CD4-positive, alpha-beta T cell (primary cell): ENCODE results near the gene RBM33. TPM values are rescaled to one million over a fixed set of nuclear protein-coding genes. Genes with fewer than 3 reads are reported as not detected.

Experiments used
- ATAC-seq: fragments of 200-7000 bp; cut with Tn5 transposase; one replicate; pipeline ENCODE4 v1.10.0; 2022; ENCODE audit warnings: mild to moderate bottlenecking; ENCODE audit not compliant: poor library complexity
- CTCF ChIA-PET: fragments of 350-600 bp; sonication (Branson Sonifier 250); formaldehyde crosslinking; loops from one replicate; lab custom pipeline; 2021; ENCODE audit warnings: antibody characterized with exemption, inconsistent platforms; lab: Charles Lee
- POLR2A ChIA-PET: fragments of 350-600 bp; sonication (Branson Sonifier 250); formaldehyde crosslinking; loops from one replicate; lab custom pipeline; 2021; ENCODE audit warnings: antibody characterized with exemption, inconsistent platforms; lab: Charles Lee
- DNase-seq, 14 experiments: peaks; one replicate each; pipeline ENCODE4 v3.0.0-alpha.2; 2013 to 2020; ENCODE audit warnings: mixed read lengths in 2 of 14
- H3K27ac ChIP-seq, 2 donors: one replicate each; pipeline versions ENCODE4 v1.5.1 to v1.7.0; 2013; ENCODE audit warnings: low read length in 2 of 2, low read depth in 1 of 2, mild to moderate bottlenecking in 1 of 2
- H3K27me3 ChIP-seq, 2 experiments: 1 replicate in 1 of 2; 2 replicates in 1 of 2; pipeline versions ENCODE4 v1.6.1 to v1.7.0; 2013; ENCODE audit warnings: low read length in 2 of 2, control low read depth in 1 of 2, mild to moderate bottlenecking in 1 of 2, moderate library complexity in 1 of 2; ENCODE audit not compliant: insufficient read depth in 2 of 2, control insufficient read depth in 1 of 2
- H3K36me3 ChIP-seq: one replicate; pipeline ENCODE4 v1.6.1; 2013; ENCODE audit warnings: low read length, control low read depth; ENCODE audit not compliant: insufficient read depth
- H3K4me1 ChIP-seq: one replicate; pipeline ENCODE4 v1.6.1; 2013; ENCODE audit warnings: low read length, control low read depth; ENCODE audit not compliant: insufficient read depth
- H3K4me3 ChIP-seq: one replicate; pipeline ENCODE4 v1.5.1; 2013; ENCODE audit warnings: mild to moderate bottlenecking, low read length, moderate library complexity
- H3K9me3 ChIP-seq, 2 experiments: 1 replicate in 1 of 2; 2 replicates in 1 of 2; pipeline versions ENCODE4 v1.6.1 to v1.7.0; 2013; ENCODE audit warnings: low read length in 2 of 2, mild to moderate bottlenecking in 2 of 2, control low read depth in 1 of 2, moderate library complexity in 1 of 2; ENCODE audit not compliant: control insufficient read depth in 1 of 2, insufficient read depth in 1 of 2
- H3K27ac Mint-ChIP-seq: one replicate; pipeline ENCODE4 v1.8.0; 2020; ENCODE audit warnings: mixed read lengths
- H3K27me3 Mint-ChIP-seq: one replicate; pipeline ENCODE4 v1.8.0; 2021; ENCODE audit warnings: mixed read lengths
- H3K36me3 Mint-ChIP-seq: one replicate; pipeline ENCODE4 v1.8.0; 2021; ENCODE audit warnings: low read depth, mixed read lengths
- H3K4me1 Mint-ChIP-seq: one replicate; pipeline ENCODE4 v1.8.0; 2021; ENCODE audit warnings: low read depth, mixed read lengths
- H3K4me3 Mint-ChIP-seq: one replicate; pipeline ENCODE4 v1.8.0; 2020; ENCODE audit warnings: mild to moderate bottlenecking, mixed read lengths
- H3K9me3 Mint-ChIP-seq: one replicate; pipeline ENCODE4 v1.8.0; 2020; ENCODE audit warnings: mixed read lengths
- intact Hi-C, 2 experiments: fragments of 100-400 bp; cut with DNase I in 1 of 2; cut with micrococcal nuclease in 1 of 2; formaldehyde crosslinking; loops; one replicate each; pipeline versions ENCODE4 v1.15.1 to v1.9.0; 2023 to 2025; cut with DNase I, micrococcal nuclease
- total RNA-seq, 174 experiments: library from RNA in 2 of 174; stranded (reverse) in 2 of 174; gene quantifications; one replicate each; pipeline ENCODE4 v1.2.3 and lab custom pipeline; 2021 to 2026
- TF ChIP-seq, protein P1 (sequence below): fragments of 200-600 bp; IDR thresholded peaks from one replicate; pipeline ENCODE4 v1.8.0; 2022; ENCODE audit warnings: antibody characterized with exemption, mild to moderate bottlenecking

RBM33 gene
- total RNA-seq, 2 experiments from 2014 or later: 178 to 184 TPM

DNA sequence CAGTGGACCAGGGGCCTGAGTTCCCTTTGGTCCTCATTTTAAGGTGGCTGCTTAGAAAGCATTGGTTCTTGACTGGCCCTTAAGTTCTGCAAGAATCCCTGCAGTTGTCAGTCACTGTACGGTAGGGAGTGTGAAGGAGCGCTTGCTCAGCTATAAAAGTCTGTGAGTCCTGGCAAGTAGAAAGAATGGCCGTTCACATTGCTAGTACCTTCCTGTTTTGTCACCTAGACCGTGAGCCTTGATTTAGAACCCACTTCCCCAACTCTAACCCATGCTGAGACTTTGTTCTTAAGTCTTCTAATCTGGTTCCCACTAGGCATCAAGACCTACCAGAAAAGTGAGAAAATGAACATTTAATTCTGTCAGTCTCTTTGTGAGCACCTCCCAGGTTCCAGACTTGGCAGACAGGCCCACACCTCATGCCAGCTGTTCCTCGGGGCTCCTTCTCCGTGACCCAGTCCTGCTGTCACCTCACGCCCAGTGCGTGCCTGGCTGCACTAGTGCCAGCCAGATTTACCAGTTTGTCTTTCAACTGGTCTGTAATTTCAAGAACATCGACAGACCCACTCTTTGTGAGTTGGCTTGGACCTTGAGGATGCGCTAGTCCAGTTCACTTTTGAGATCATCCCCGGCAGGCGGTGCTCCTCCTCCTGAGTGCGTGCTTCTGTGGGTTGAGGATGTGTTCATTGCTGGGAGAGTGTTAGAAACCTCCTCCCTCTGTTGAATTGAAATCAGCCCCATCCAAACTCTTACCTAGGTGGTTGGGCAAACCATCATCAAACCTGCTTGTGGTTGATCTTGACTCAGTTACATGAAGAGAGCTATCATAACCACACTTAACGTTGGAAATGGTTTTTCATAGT lies 89.4 kb downstream of the RBM33 start:
- Mint-ChIP-seq H3K27me3 (no peaks in the 10 kb centered on the region), H3K9me3 (no peaks in the 10 kb centered on the region), H3K36me3 (peaks cover 91% of the 10 kb centered on the region), H3K4me3 (peak overlapping the region; percentile 4), H3K4me1 (peaks cover 80% of the 10 kb centered on the region), H3K27ac (peak overlapping the region; percentile 48)
- Histone ChIP-seq H3K4me3 (no peak overlapping the region), H3K27ac (no peak overlapping the region), H3K9me3 (no peaks in the 10 kb centered on the region), H3K36me3 (peaks cover 42% of the 10 kb centered on the region), H3K4me1 (peaks cover 17% of the 10 kb centered on the region), H3K27me3 (no peaks in the 10 kb centered on the region)
- CTCF ChIA-PET: interaction anchor here (3.0 kb wide), 1 partner anchor 135 kb away, joined by 11 read pairs; no protein-coding TSS in a partner anchor
- intact Hi-C loops: loop anchor here in 1 of 2 experiments (10.0 kb wide), 1 partner anchor 809 kb away; no protein-coding TSS in a partner anchor
- POLR2A ChIA-PET: no interaction called here
- ATAC-seq (no peak), DNase-seq (no peak)
- TF ChIP-seq, protein P1, sequence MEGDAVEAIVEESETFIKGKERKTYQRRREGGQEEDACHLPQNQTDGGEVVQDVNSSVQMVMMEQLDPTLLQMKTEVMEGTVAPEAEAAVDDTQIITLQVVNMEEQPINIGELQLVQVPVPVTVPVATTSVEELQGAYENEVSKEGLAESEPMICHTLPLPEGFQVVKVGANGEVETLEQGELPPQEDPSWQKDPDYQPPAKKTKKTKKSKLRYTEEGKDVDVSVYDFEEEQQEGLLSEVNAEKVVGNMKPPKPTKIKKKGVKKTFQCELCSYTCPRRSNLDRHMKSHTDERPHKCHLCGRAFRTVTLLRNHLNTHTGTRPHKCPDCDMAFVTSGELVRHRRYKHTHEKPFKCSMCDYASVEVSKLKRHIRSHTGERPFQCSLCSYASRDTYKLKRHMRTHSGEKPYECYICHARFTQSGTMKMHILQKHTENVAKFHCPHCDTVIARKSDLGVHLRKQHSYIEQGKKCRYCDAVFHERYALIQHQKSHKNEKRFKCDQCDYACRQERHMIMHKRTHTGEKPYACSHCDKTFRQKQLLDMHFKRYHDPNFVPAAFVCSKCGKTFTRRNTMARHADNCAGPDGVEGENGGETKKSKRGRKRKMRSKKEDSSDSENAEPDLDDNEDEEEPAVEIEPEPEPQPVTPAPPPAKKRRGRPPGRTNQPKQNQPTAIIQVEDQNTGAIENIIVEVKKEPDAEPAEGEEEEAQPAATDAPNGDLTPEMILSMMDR: no peak

DNA sequence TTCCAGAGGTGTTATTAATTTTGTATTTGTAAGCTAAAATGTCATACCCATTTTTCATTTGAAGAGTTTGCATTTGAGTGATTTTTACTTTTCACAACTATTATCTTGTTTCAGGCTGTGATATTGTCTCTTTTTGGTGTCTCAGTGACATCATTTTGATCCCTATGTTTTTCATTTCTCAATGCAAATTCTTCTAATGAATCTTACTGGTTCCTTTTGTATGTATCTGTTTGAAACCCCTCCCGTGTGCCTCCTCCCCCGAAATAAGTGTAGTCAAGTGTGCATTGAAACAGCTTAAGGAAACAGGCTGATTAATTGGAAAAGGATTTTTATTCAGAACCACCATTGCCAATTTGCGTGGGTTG lies 90.0 kb downstream of the RBM33 start:
- Mint-ChIP-seq H3K4me1 (peaks cover 83% of the 10 kb centered on the region), H3K36me3 (peaks cover 91% of the 10 kb centered on the region), H3K27me3 (no peaks in the 10 kb centered on the region), H3K4me3 (no peak overlapping the region), H3K9me3 (no peaks in the 10 kb centered on the region), H3K27ac (peak overlapping the region; percentile 48)
- no peak for DNase-seq
- no peaks in the 10 kb centered on the region for H3K27me3 ChIP-seq
- H3K4me1 ChIP-seq: peaks cover 17% of the 10 kb centered on the region
- intact Hi-C loops: loop anchor here in 1 of 2 experiments (10.0 kb wide), 1 partner anchor 810 kb away; no protein-coding TSS in a partner anchor
- no peak overlapping the region for H3K27ac ChIP-seq
- no peaks in the 10 kb centered on the region for H3K9me3 ChIP-seq
- peaks cover 42% of the 10 kb centered on the region for H3K36me3 ChIP-seq
- CTCF ChIA-PET: interaction anchor here (3.0 kb wide), 1 partner anchor 136 kb away, joined by 11 read pairs; no protein-coding TSS in a partner anchor
- H3K4me3 ChIP-seq: no peak overlapping the region
- no peak for ATAC-seq
- TF ChIP-seq, protein P1: no peak
- POLR2A ChIA-PET: no interaction called here

DNA sequence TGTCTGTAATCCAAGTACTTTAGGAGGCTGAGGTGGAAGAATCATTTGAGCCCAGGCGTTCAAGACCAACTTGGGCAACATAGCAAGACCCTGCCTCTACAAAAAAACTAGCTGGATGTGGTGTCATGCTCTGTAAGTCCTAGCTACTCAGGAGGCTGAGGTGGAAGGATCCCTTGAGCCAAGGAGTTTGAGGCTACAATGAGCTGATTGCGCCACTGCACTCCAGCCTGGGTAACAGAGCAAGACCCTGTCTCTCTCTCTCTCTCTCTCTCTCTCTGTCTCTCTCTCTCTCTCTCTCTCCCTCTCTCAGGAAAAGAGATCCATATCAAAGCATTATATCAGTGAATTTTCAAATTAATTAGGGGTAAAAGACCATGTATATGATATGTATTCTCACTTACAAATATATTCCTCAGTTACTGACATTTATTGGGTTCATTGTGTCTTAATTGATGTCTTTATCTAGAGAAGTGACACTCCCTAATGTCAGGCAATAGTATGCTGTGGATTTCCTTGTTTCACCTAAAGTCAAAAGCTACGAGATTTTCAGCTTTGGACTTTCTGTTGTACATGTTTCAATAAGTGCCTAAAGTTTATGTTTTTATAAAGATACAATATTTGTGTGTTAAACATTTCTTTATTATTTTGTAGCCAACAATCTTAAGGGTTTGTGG lies 91.1 kb downstream of the RBM33 start:
- H3K27me3 ChIP-seq: no peaks in the 10 kb centered on the region
- ATAC-seq: no peak
- TF ChIP-seq, protein P1: no peak
- Mint-ChIP-seq H3K4me3 (no peak overlapping the region), H3K4me1 (peaks cover 85% of the 10 kb centered on the region), H3K27ac (peak overlapping the region; percentile 48), H3K36me3 (peaks cover 91% of the 10 kb centered on the region), H3K27me3 (no peaks in the 10 kb centered on the region), H3K9me3 (no peaks in the 10 kb centered on the region)
- peaks cover 40% of the 10 kb centered on the region for H3K36me3 ChIP-seq
- POLR2A ChIA-PET: no interaction called here
- no peak overlapping the region for H3K4me3 ChIP-seq
- CTCF ChIA-PET: interaction anchor here (1.9 to 3.0 kb wide), 2 partner anchors 137 kb away, joined by 6 to 11 read pairs; no protein-coding TSS in a partner anchor
- peaks cover 23% of the 10 kb centered on the region for H3K4me1 ChIP-seq
- H3K9me3 ChIP-seq: no peaks in the 10 kb centered on the region
- no peak for DNase-seq
- intact Hi-C loops: loop anchor here in 1 of 2 experiments (10.0 kb wide), 1 partner anchor 811 kb away; no protein-coding TSS in a partner anchor
- H3K27ac ChIP-seq: no peak overlapping the region
